GM21529 (cell line): ENCODE measurements around the gene CKAP4.
A peak's percentile ranks its signal among the peaks of the same experiment; 100 is the strongest.
"Not testable (repeated sequence)": the region's sequence is repeated elsewhere in the genome, so short reads cannot be mapped to it uniquely, and the experiment has no call there.

Experiments used
- ATAC-seq: cut with Tn5 transposase; IDR thresholded peaks from one replicate; pipeline ENCODE4 v1.9.1; 2021; ENCODE audit not compliant: unreplicated experiment

The CKAP4 gene, protein sequence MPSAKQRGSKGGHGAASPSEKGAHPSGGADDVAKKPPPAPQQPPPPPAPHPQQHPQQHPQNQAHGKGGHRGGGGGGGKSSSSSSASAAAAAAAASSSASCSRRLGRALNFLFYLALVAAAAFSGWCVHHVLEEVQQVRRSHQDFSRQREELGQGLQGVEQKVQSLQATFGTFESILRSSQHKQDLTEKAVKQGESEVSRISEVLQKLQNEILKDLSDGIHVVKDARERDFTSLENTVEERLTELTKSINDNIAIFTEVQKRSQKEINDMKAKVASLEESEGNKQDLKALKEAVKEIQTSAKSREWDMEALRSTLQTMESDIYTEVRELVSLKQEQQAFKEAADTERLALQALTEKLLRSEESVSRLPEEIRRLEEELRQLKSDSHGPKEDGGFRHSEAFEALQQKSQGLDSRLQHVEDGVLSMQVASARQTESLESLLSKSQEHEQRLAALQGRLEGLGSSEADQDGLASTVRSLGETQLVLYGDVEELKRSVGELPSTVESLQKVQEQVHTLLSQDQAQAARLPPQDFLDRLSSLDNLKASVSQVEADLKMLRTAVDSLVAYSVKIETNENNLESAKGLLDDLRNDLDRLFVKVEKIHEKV

DNA sequence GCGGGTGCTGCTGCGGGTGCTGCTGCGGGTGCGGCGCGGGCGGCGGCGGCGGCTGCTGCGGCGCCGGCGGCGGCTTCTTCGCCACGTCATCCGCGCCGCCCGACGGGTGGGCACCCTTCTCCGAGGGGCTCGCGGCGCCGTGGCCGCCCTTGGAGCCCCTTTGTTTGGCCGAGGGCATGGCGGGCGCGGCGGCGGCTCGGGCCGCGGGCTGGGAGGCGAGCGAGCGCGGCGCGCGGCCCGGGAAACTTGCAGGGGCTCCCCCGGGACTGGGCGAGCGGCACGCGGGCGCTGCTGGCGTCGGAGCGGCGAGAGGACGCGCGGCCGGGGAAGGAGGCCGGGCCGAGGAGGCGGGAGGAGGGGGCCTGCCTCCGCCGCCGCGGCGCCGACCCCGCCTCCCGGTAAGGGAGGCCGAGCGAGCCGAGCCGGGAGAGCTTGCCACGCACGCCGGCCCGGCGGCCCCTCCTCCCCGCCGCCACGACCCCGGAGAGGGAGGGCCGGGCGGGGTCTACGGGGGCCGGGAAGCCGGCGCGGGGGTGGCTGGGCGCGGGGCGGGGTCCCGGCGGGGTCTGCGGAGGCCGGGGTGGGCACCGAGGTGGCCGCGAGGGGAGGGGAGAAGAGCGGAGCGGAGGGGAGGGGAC lies at the start of gene CKAP4:
TSS of gene CKAP4 (minus strand) at position 347 of the 638 bp plus-strand sequence. CDS start at position 178, 169 bp downstream.
- peak; percentile 51 for ATAC-seq

DNA sequence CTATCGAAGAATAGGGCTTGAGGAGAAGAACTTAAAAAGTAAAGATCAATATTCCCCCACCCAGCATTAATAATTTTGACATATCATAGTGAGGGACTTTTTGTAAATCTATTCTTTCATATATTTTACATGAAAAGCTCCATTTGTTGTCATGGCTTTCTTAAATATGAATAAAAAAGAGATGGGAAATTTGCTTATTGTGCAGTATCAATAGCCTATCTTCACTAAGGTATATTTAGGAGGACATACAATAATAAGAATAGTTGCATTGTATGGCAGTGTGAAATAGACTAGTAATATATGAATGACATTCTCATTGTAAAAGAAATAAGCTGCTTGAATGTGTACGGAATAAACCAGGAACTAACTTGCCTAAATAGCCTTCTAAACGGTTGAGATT lies 49.3 kb upstream of the CKAP4 start:
- ATAC-seq, result no peak

GRCh38 chr12:106296179-106296877 lies 48.5 kb upstream of the CKAP4 start:
- ATAC-seq, result no peak

DNA sequence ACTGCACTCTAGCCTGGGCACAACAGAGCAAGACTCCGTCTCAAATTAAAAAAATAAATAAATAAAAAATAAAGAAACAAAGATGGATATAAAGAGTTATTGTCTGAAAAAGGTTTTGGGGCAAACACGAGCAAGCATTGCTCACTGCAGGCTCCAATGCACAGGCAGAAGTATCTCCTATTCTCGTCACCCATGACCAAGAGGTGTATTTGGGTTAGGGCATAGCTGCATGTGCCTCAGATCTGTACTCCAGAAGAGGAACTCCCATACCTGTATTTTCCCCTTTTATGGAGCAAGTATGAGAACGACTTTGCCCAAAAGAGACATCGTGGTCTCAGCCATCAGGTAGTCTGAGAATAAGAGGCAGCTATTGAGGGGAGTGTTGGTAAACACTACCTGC lies 44.5 kb upstream of the CKAP4 start:
- no peak for ATAC-seq

DNA sequence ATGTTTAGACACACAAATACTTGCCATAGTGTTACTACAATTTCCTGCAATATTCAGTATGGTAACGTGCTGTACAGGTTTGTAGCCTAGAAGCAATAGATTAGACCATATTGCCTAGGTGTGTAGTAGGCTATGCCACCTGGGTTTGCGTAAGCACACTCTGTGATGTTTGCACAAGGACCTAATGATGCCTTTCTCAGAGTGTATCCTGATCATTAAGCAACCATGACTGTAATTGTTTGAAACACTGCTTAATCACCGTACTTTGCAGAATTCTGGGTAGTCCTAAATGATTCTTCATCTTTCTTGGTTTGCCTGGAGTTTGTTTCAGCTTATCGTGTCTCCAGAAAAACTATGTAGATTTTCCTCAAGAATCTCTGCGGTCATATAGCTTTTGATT lies 43.5 kb upstream of the CKAP4 start:
- ATAC-seq, result no peak

- no peak for ATAC-seq
These were observed 42.8 kb upstream of the CKAP4 start for GRCh38 chr12:106290666-106291065.

DNA sequence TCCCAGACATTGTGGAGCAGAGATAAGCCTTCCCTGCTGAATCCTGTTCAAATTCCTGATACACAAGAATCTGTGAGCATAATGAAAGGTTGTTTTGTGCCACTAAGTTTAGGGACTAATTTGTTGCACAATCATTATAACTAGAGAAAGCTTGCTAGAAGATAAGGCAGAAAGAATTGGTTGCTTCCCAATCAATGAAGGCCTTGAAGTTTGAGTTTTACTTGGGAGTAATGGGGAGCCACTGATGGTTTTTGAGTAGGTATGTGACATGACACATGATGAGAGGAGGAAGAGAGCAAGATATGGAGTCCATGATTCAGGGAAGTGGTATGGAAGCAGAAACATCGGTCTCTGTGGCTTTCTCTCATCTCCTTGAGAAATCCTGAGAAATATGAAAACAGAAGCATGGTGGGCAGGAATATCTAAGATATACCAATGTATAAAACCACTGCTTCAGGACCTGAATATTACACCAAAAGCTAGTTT lies 41.4 kb upstream of the CKAP4 start:
- ATAC-seq, result no peak

- no peak for ATAC-seq
These were observed 40.8 kb upstream of the CKAP4 start for GRCh38 chr12:106288494-106289195.

GRCh38 chr12:106288101-106288493 lies 40.3 kb upstream of the CKAP4 start:
- no peak for ATAC-seq

- ATAC-seq, result no peak
These were observed 39.5 kb upstream of the CKAP4 start for GRCh38 chr12:106287364-106287763.

- not testable (repeated sequence) for ATAC-seq
These were observed 38.8 kb upstream of the CKAP4 start for GRCh38 chr12:106286576-106287162.

- ATAC-seq, result no peak
These were observed 38.2 kb upstream of the CKAP4 start for GRCh38 chr12:106285982-106286381.

DNA sequence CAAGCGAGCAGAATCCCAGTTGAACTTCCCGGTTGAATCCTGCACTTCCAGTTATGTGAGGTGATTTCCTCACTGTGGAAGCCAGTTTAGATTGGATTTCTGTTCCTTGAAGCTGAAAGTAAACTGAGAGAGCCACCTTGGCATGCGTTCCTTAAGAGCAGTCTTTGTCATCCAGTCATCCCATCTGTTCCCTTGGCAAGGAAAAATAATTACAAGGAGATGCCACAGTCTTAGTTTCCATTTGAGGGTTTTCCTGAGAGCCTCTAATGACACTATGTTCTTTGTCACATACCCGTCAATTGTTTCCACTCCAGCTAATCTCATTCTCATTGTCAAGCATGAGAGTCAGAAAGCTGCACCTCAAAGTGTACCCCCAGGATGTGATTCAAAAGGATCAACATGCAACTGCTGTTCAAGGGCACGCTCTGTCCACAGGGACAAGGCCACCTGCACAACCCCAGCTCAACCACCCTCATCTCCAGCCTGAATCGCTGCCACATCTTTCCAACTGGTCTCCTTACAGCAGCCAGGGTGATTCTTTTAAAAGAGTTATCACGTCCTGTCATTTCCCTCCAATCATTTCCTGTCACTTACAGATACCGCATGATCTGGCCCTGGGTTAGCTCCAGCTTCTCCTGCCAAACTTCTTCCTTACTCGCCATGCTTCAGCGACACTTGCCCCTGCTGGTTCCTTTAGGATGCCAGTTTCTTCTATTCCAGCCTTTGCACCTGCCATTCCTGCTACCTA lies 36.7 kb upstream of the CKAP4 start:
- ATAC-seq, result no peak

GRCh38 chr12:106282457-106283097 lies 34.8 kb upstream of the CKAP4 start:
- ATAC-seq, result peak; percentile 59

GRCh38 chr12:106281804-106282203 lies 34.0 kb upstream of the CKAP4 start:
- no peak for ATAC-seq

GRCh38 chr12:106281056-106281782 lies 33.4 kb upstream of the CKAP4 start:
- no peak for ATAC-seq

GRCh38 chr12:106280106-106280505 lies 32.3 kb upstream of the CKAP4 start:
- no peak for ATAC-seq

GRCh38 chr12:106276032-106276740 lies 28.4 kb upstream of the CKAP4 start:
- peak; percentile 74 for ATAC-seq
